Gastroesophageal sphincter (tissue), 3 donors: ENCODE data around the gene COMP.

ENCODE experiments used
- CTCF ChIP-seq, 4 experiments: fragments of 200-600 bp in 2 of 4; fragments of 450-650 bp in 2 of 4; sonication (generic) in 1 of 4; IDR thresholded peaks; one replicate each; pipeline ENCODE4 v1.5.1; 2017 to 2019; ENCODE audit warnings: antibody characterized with exemption in 4 of 4, mild to moderate bottlenecking in 2 of 4, moderate library complexity in 2 of 4
- EP300 ChIP-seq: sonication (generic); formaldehyde crosslinking; IDR thresholded peaks from one replicate; pipeline ENCODE4 v1.6.1; 2017; ENCODE audit warnings: antibody characterized with exemption, mild to moderate bottlenecking
- POLR2A ChIP-seq, 2 donors: fragments of 450-650 bp; IDR thresholded peaks; one replicate each; pipeline ENCODE4 v1.6.1; 2017; ENCODE audit warnings: antibody characterized with exemption in 2 of 2, mild to moderate bottlenecking in 2 of 2, moderate library complexity in 1 of 2

DNA sequence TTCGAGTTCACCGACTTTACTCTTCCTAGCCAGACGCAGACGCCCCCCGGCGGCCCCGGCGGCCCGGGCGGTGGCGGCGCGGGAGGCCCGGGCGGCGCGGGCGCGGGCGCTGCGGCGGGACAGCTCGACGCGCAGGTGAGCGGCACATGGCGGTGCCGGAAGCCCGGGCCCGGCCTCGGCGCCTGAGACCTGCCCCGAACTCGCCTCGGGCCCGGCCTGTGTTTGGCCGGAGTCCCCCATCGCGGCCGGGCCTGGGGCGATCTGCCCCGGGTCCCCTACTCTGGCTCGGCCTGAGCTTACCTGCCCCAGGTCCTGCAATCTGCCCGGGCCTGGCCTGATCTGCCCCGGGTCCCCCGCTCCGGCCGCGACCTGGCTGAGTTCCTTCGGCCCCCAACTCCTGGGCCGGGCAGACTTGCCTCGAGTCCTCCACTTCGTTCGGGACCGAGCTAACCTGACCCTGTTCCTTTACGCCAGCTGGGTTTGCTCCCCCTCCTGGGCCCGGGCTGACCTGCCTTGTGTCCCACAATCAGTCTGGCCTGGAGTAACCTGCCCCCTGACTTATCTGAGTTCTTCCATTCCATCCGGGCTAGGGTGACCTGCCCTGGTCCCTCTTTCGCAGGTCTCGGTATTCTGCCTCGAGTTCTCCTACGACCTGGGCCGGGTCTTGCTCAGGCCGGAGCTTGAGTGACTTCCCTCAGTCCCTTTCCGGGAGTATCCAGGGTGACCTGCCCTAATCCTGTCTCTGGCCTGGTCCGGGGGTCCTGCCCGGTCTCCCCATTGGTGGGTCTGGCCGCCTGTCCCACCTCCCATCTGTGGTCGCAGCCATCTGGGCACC, 41.4 kb upstream of the COMP start:
- TF ChIP-seq EP300 (no peak), CTCF (IDR thresholded peaks at IDR 0.05) (no peak), POLR2A (IDR thresholded peaks at IDR 0.05) (no peak)
